ENCODE results near the gene TAF11L10. TPM values are rescaled to one million over a fixed set of nuclear protein-coding genes. Genes with fewer than 3 reads are reported as not detected.

TAF11L10 gene
- total RNA-seq, 1 experiment from 2014 or later: not detected

GRCh38 chr5:17619354-17619753, 21.7 kb upstream of the TAF11L10 start:
- Histone ChIP-seq H3K79me1 (ENCODE audit: insufficient read depth, low read depth, low read length, poor library complexity, severe bottlenecking) (no peaks in the 10 kb centered on the region), H3K79me2 (ENCODE audit: insufficient read depth, low read length) (no peaks in the 10 kb centered on the region), H2AFZ (ENCODE audit: low read length) (no peak overlapping the region), H3T11ph (ENCODE audit: low read length) (no peak overlapping the region), H3K14ac (ENCODE audit: insufficient read depth, low read length) (no peak overlapping the region), H2BK20ac (ENCODE audit: low read depth, low read length, poor library complexity, severe bottlenecking) (no peak overlapping the region), H3K56ac (ENCODE audit: insufficient read length, low read depth, low read length) (no peak overlapping the region), H2BK5ac (ENCODE audit: insufficient read length, low read length) (no peak overlapping the region), H4K5ac (ENCODE audit: insufficient read length, low read depth, low read length) (no peak overlapping the region), H3K18ac (ENCODE audit: insufficient read length, low read depth, low read length) (no peak overlapping the region), H2BK120ac (ENCODE audit: low read depth, low read length, poor library complexity, severe bottlenecking) (no peak overlapping the region), H3K9ac (ENCODE audit: extremely low read depth, insufficient read length, low read length) (no peak overlapping the region), H3K4me2 (ENCODE audit: insufficient read depth, insufficient read length, low read length) (no peak overlapping the region), H3K23me2 (ENCODE audit: insufficient read length, low read depth, low read length, poor library complexity, severe bottlenecking) (no peaks in the 10 kb centered on the region), H2BK15ac (ENCODE audit: low read depth, low read length) (no peak overlapping the region), H3K4me1 (ENCODE audit: insufficient read depth, low read length) (no peaks in the 10 kb centered on the region), H3K27ac (ENCODE audit: insufficient read length, low read depth, low read length) (no peak overlapping the region), H3K23ac (ENCODE audit: insufficient read length, low read depth, low read length) (no peak overlapping the region), H2BK12ac (ENCODE audit: insufficient read length, low read depth, low read length) (no peak overlapping the region), H4K20me1 (ENCODE audit: control insufficient read depth, insufficient read depth, insufficient read length) (no peaks in the 10 kb centered on the region), H3K27me3 (ENCODE audit: insufficient read depth, low read length) (no peaks in the 10 kb centered on the region), H3K4ac (ENCODE audit: low read depth, low read length) (no peak overlapping the region), H2AK5ac (ENCODE audit: insufficient read length, low read length) (no peak overlapping the region), H3K9me3 (ENCODE audit: control insufficient read depth, low read depth, low read length) (no peaks in the 10 kb centered on the region), H4K8ac (replicated peaks; ENCODE audit: insufficient read length, low read depth, low read length) (no peak overlapping the region), H4K91ac (ENCODE audit: insufficient read length, low read depth, low read length) (no peak overlapping the region)
- Mint-ChIP-seq H3K27me3 (ENCODE audit: low read depth) (no peaks in the 10 kb centered on the region; the same call in 1 of the 2 replicates), H3K4me3 (no peak overlapping the region), H3K9me3 (no peaks in the 10 kb centered on the region; a peak in 1 of 5 replicates), H3K27ac (no peak overlapping the region; a peak in 1 of 7 replicates), H3K4me1 (no peaks in the 10 kb centered on the region), H3K36me3 (ENCODE audit: insufficient read depth in 1 of 3, low read depth in 3 of 3) (no peaks in the 10 kb centered on the region)
- WGBS (ENCODE audit: extremely low coverage, insufficient read length, low lambda C conversion rate): no CpG with 5 or more reads among the region's 3 CpGs
- no peak for TF ChIP-seq CTCF (conservative IDR thresholded peaks at IDR 0.05)
- DNase-seq: no peak
